WERI-Rb-1 (cell line): Measurements from ENCODE around the gene NAA11.

Source experiments
- DNase-seq: peaks from one replicate; pipeline ENCODE4 v3.0.0-alpha.2; 2020
- H3K27ac ChIP-seq: fragments of 250-450 bp; sonication (Bioruptor Pico); 2 replicates; pipeline ENCODE4 v1.5.1; 2020; ENCODE audit warnings: mild to moderate bottlenecking, moderate library complexity
- H3K27me3 ChIP-seq: fragments of 250-450 bp; sonication (Bioruptor Pico); 2 replicates; pipeline ENCODE4 v1.5.1; 2021; ENCODE audit warnings: mild to moderate bottlenecking, low read depth, moderate library complexity; ENCODE audit not compliant: insufficient read depth, severe bottlenecking
- H3K36me3 ChIP-seq: fragments of 250-450 bp; sonication (Bioruptor Pico); 2 replicates; pipeline ENCODE4 v1.5.1; 2020; ENCODE audit warnings: mild to moderate bottlenecking, moderate library complexity
- H3K4me3 ChIP-seq: 2 replicates; pipeline ENCODE4 v1.5.1; 2011; ENCODE audit warnings: low read depth, mild to moderate bottlenecking, control low read depth, low read length
- H3K9me3 ChIP-seq: fragments of 250-450 bp; sonication (Bioruptor Pico); 2 replicates; pipeline ENCODE4 v1.5.1; 2021; ENCODE audit warnings: mild to moderate bottlenecking, moderate library complexity; ENCODE audit not compliant: severe bottlenecking
- CTCF ChIP-seq: IDR thresholded peaks from 2 replicates; pipeline ENCODE4 v1.5.1; 2011; ENCODE audit warnings: low read depth, mild to moderate bottlenecking, control low read depth, inconsistent platforms, low read length

Gene NAA11

GRCh38 chr4:79272126-79272525 lies 53.7 kb downstream of the NAA11 start:
- Histone ChIP-seq H3K27ac (no peak overlapping the region), H3K36me3 (no peaks in the 10 kb centered on the region), H3K9me3 (no peaks in the 10 kb centered on the region), H3K27me3 (no peaks in the 10 kb centered on the region), H3K4me3 (no peak overlapping the region)
- no peak for DNase-seq
- TF ChIP-seq CTCF = no peak

GRCh38 chr4:79267671-79268070 lies 58.2 kb downstream of the NAA11 start:
- Histone ChIP-seq H3K9me3 (no peaks in the 10 kb centered on the region), H3K27me3 (no peaks in the 10 kb centered on the region), H3K4me3 (no peak overlapping the region), H3K36me3 (no peaks in the 10 kb centered on the region), H3K27ac (no peak overlapping the region)
- no peak for TF ChIP-seq CTCF
- DNase-seq = no peak
